Measurements from ENCODE around the gene TTC4.

Gene TTC4

GRCh38 chr1:54777431-54777830, 61.8 kb downstream of the TTC4 start:
- Histone ChIP-seq H3K79me1 (ENCODE audit: low read length) (no peaks in the 10 kb centered on the region), H3K79me2 (ENCODE audit: control insufficient read depth, insufficient read depth, low read length, poor library complexity) (no peaks in the 10 kb centered on the region), H2BK120ac (ENCODE audit: insufficient read depth, low read length, poor library complexity) (no peak overlapping the region), H3K27ac (ENCODE audit: low read depth, low read length) (no peak overlapping the region), H3K9ac (ENCODE audit: low read length) (no peak overlapping the region), H3K4ac (ENCODE audit: low read depth, low read length) (no peak overlapping the region), H2BK5ac (ENCODE audit: low read depth, low read length, poor library complexity) (no peak overlapping the region), H3K27me3 (ENCODE audit: insufficient read depth, low read length) (peaks cover 3% of the 10 kb centered on the region), H3K4me3 (ENCODE audit: low read depth, low read length) (no peak overlapping the region), H4K8ac (ENCODE audit: low read depth, low read length) (no peak overlapping the region), H3K4me2 (ENCODE audit: low read length) (no peak overlapping the region), H4K12ac (ENCODE audit: low read depth, low read length) (no peak overlapping the region), H2BK12ac (ENCODE audit: low read length) (no peak overlapping the region), H3K36me3 (ENCODE audit: control insufficient read depth in 1 of 2, insufficient read depth in 2 of 2, low read length in 2 of 2) (no peaks in the 10 kb centered on the region), H2AK5ac (ENCODE audit: low read length) (no peak overlapping the region), H3K18ac (ENCODE audit: low read length) (no peak overlapping the region), H2AFZ (ENCODE audit: insufficient read depth, low read length, poor library complexity) (no peak overlapping the region), H3K23ac (ENCODE audit: low read length) (no peak overlapping the region), H3K4me1 (ENCODE audit: control insufficient read depth in 1 of 2, insufficient read depth in 2 of 2, low read length in 2 of 2) (no peaks in the 10 kb centered on the region), H4K91ac (ENCODE audit: low read depth, low read length) (no peak overlapping the region), H3K9me3 (ENCODE audit: insufficient read depth, low read depth, low read length) (peaks cover 3% of the 10 kb centered on the region), H3K14ac (ENCODE audit: low read length) (no peak overlapping the region)
- no CpG with 5 or more reads among the region's 4 CpGs for WGBS (ENCODE audit: extremely low coverage, insufficient coverage, insufficient read length)
- no peak for DNase-seq

GRCh38 chr1:54781023-54781723, 65.5 kb downstream of the TTC4 start:
- no peaks in the 10 kb centered on the region for H3K36me3 ChIP-seq (ENCODE audit: control insufficient read depth in 1 of 2, insufficient read depth in 2 of 2, low read length in 2 of 2)
- H4K8ac ChIP-seq (ENCODE audit: low read depth, low read length): no peak overlapping the region
- H3K18ac ChIP-seq (ENCODE audit: low read length): no peak overlapping the region
- H3K14ac ChIP-seq (ENCODE audit: low read length): no peak overlapping the region
- no peak overlapping the region for H3K23ac ChIP-seq (ENCODE audit: low read length)
- no peak overlapping the region for H2BK5ac ChIP-seq (ENCODE audit: low read depth, low read length, poor library complexity)
- no peak overlapping the region for H3K27ac ChIP-seq (ENCODE audit: low read depth, low read length)
- H3K4me3 ChIP-seq (ENCODE audit: low read depth, low read length): no peak overlapping the region
- H3K79me1 ChIP-seq (ENCODE audit: low read length): no peaks in the 10 kb centered on the region
- H2BK12ac ChIP-seq (ENCODE audit: low read length): no peak overlapping the region
- H3K9me3 ChIP-seq (ENCODE audit: insufficient read depth, low read depth, low read length): peaks cover 5% of the 10 kb centered on the region
- WGBS (ENCODE audit: extremely low coverage, insufficient coverage, insufficient read length): no CpG with 5 or more reads among the region's 74 CpGs
- H4K12ac ChIP-seq (ENCODE audit: low read depth, low read length): no peak overlapping the region
- peaks cover 3% of the 10 kb centered on the region for H3K27me3 ChIP-seq (ENCODE audit: insufficient read depth, low read length)
- H2BK120ac ChIP-seq (ENCODE audit: insufficient read depth, low read length, poor library complexity): no peak overlapping the region
- H3K79me2 ChIP-seq (ENCODE audit: control insufficient read depth, insufficient read depth, low read length, poor library complexity): no peaks in the 10 kb centered on the region
- no peak overlapping the region for H3K9ac ChIP-seq (ENCODE audit: low read length)
- no peak overlapping the region for H4K91ac ChIP-seq (ENCODE audit: low read depth, low read length)
- DNase-seq: peak in 1 of 2 donors; percentile 6
- no peak overlapping the region for H2AK5ac ChIP-seq (ENCODE audit: low read length)
- H3K4me2 ChIP-seq (ENCODE audit: low read length): peak overlapping the region; percentile 48
- H3K4ac ChIP-seq (ENCODE audit: low read depth, low read length): no peak overlapping the region
- no peak overlapping the region for H2AFZ ChIP-seq (ENCODE audit: insufficient read depth, low read length, poor library complexity)
- H3K4me1 ChIP-seq (ENCODE audit: control insufficient read depth in 1 of 2, insufficient read depth in 2 of 2, low read length in 2 of 2): no peaks in the 10 kb centered on the region

DNA sequence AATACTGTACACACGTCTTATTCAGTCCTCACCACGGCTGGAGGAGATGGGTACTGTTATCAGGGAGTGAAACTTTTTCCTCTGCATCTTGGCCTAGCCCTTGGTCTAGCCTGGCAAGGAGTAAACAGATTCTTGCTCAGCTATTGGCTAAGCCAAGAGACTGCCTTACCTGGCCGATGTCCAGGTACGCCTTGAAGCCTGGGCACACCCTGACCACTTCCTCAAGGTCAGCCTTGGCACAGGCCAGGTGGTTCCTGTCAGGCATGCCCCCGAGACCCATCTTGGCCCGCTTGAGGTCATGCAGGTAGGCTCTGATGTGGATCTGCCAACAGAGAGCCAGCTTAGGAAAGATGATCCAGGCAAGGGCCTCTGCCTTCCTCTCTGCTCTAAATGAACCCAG, 66.5 kb downstream of the TTC4 start:
- H4K8ac ChIP-seq (ENCODE audit: low read depth, low read length): no peak overlapping the region
- no peak overlapping the region for H3K27ac ChIP-seq (ENCODE audit: low read depth, low read length)
- no peak overlapping the region for H3K23ac ChIP-seq (ENCODE audit: low read length)
- no peaks in the 10 kb centered on the region for H3K79me1 ChIP-seq (ENCODE audit: low read length)
- H2BK120ac ChIP-seq (ENCODE audit: insufficient read depth, low read length, poor library complexity): no peak overlapping the region
- H4K12ac ChIP-seq (ENCODE audit: low read depth, low read length): no peak overlapping the region
- H3K4me1 ChIP-seq (ENCODE audit: control insufficient read depth in 1 of 2, insufficient read depth in 2 of 2, low read length in 2 of 2): no peaks in the 10 kb centered on the region
- peaks cover 5% of the 10 kb centered on the region for H3K9me3 ChIP-seq (ENCODE audit: insufficient read depth, low read depth, low read length)
- H3K9ac ChIP-seq (ENCODE audit: low read length): no peak overlapping the region
- H3K14ac ChIP-seq (ENCODE audit: low read length): no peak overlapping the region
- no peaks in the 10 kb centered on the region for H3K36me3 ChIP-seq (ENCODE audit: control insufficient read depth in 1 of 2, insufficient read depth in 2 of 2, low read length in 2 of 2)
- no peak overlapping the region for H3K4me2 ChIP-seq (ENCODE audit: low read length)
- no peaks in the 10 kb centered on the region for H3K79me2 ChIP-seq (ENCODE audit: control insufficient read depth, insufficient read depth, low read length, poor library complexity)
- no peak overlapping the region for H3K4ac ChIP-seq (ENCODE audit: low read depth, low read length)
- H3K27me3 ChIP-seq (ENCODE audit: insufficient read depth, low read length): peaks cover 3% of the 10 kb centered on the region
- DNase-seq: no peak
- H2BK5ac ChIP-seq (ENCODE audit: low read depth, low read length, poor library complexity): no peak overlapping the region
- H3K18ac ChIP-seq (ENCODE audit: low read length): no peak overlapping the region
- no peak overlapping the region for H2AK5ac ChIP-seq (ENCODE audit: low read length)
- no peak overlapping the region for H3K4me3 ChIP-seq (ENCODE audit: low read depth, low read length)
- no peak overlapping the region for H2AFZ ChIP-seq (ENCODE audit: insufficient read depth, low read length, poor library complexity)
- H4K91ac ChIP-seq (ENCODE audit: low read depth, low read length): no peak overlapping the region
- H2BK12ac ChIP-seq (ENCODE audit: low read length): no peak overlapping the region
- WGBS (ENCODE audit: extremely low coverage, insufficient coverage, insufficient read length): no CpG with 5 or more reads among the region's 6 CpGs

GRCh38 chr1:54782588-54782987, 66.9 kb downstream of the TTC4 start:
- Histone ChIP-seq H3K27ac (ENCODE audit: low read depth, low read length) (no peak overlapping the region), H4K91ac (ENCODE audit: low read depth, low read length) (no peak overlapping the region), H3K18ac (ENCODE audit: low read length) (no peak overlapping the region), H3K14ac (ENCODE audit: low read length) (no peak overlapping the region), H3K27me3 (ENCODE audit: insufficient read depth, low read length) (peaks cover 3% of the 10 kb centered on the region), H3K79me1 (ENCODE audit: low read length) (no peaks in the 10 kb centered on the region), H2AFZ (ENCODE audit: insufficient read depth, low read length, poor library complexity) (no peak overlapping the region), H2BK12ac (ENCODE audit: low read length) (no peak overlapping the region), H2AK5ac (ENCODE audit: low read length) (no peak overlapping the region), H3K4me2 (ENCODE audit: low read length) (no peak overlapping the region), H2BK5ac (ENCODE audit: low read depth, low read length, poor library complexity) (no peak overlapping the region), H4K12ac (ENCODE audit: low read depth, low read length) (no peak overlapping the region), H3K9ac (ENCODE audit: low read length) (no peak overlapping the region), H4K8ac (ENCODE audit: low read depth, low read length) (no peak overlapping the region), H3K23ac (ENCODE audit: low read length) (no peak overlapping the region), H3K4ac (ENCODE audit: low read depth, low read length) (no peak overlapping the region), H3K9me3 (ENCODE audit: insufficient read depth, low read depth, low read length) (peaks cover 5% of the 10 kb centered on the region), H3K36me3 (ENCODE audit: control insufficient read depth in 1 of 2, insufficient read depth in 2 of 2, low read length in 2 of 2) (no peaks in the 10 kb centered on the region), H2BK120ac (ENCODE audit: insufficient read depth, low read length, poor library complexity) (no peak overlapping the region), H3K79me2 (ENCODE audit: control insufficient read depth, insufficient read depth, low read length, poor library complexity) (no peaks in the 10 kb centered on the region), H3K4me3 (ENCODE audit: low read depth, low read length) (no peak overlapping the region), H3K4me1 (ENCODE audit: control insufficient read depth in 1 of 2, insufficient read depth in 2 of 2, low read length in 2 of 2) (no peaks in the 10 kb centered on the region)
- WGBS (ENCODE audit: extremely low coverage, insufficient coverage, insufficient read length): no CpG with 5 or more reads among the region's 2 CpGs
- no peak for DNase-seq

Measured in trophoblast cell (in vitro differentiated cells and primary cell).